ENCODE measurements around the gene SCN4B.

DNA sequence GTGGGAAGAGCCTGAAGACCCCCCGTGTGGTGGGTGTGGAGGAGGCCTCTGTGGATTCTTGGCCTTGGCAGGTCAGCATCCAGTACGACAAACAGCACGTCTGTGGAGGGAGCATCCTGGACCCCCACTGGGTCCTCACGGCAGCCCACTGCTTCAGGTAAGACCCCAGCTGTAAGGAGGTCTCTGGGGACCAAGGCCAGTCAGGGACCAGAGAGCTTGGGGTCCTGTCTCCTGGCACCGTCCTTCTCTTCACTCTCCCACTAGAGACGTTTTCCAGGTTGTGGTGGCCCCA, 40.9 kb downstream of the SCN4B start:
- TF ChIP-seq FOS (IDR thresholded peaks at IDR 0.05; ENCODE audit: low read depth, low read length) (no peak), POLR2A (IDR thresholded peaks at IDR 0.05; ENCODE audit: low read depth, low read length) (no peak), RFX5 (IDR thresholded peaks at IDR 0.05; ENCODE audit: low read depth, low read length) (no peak), RCOR1 (IDR thresholded peaks at IDR 0.05; ENCODE audit: insufficient replicate concordance, low read length) (no peak), MXI1 (IDR thresholded peaks at IDR 0.05; ENCODE audit: borderline replicate concordance, low read depth, low read length) (no peak), RAD21 (IDR thresholded peaks at IDR 0.05; ENCODE audit: low read length) (no peak), CEBPB (IDR thresholded peaks at IDR 0.05; ENCODE audit: low read depth, low read length) (no peak), BHLHE40 (IDR thresholded peaks at IDR 0.05; ENCODE audit: low read depth, low read length) (no peak), NFE2L2 (IDR thresholded peaks at IDR 0.05; ENCODE audit: low read depth, low read length) (no peak), CHD1 (IDR thresholded peaks at IDR 0.05; ENCODE audit: low read depth, low read length) (no peak)
- TF ChIP-seq, protein P1, sequence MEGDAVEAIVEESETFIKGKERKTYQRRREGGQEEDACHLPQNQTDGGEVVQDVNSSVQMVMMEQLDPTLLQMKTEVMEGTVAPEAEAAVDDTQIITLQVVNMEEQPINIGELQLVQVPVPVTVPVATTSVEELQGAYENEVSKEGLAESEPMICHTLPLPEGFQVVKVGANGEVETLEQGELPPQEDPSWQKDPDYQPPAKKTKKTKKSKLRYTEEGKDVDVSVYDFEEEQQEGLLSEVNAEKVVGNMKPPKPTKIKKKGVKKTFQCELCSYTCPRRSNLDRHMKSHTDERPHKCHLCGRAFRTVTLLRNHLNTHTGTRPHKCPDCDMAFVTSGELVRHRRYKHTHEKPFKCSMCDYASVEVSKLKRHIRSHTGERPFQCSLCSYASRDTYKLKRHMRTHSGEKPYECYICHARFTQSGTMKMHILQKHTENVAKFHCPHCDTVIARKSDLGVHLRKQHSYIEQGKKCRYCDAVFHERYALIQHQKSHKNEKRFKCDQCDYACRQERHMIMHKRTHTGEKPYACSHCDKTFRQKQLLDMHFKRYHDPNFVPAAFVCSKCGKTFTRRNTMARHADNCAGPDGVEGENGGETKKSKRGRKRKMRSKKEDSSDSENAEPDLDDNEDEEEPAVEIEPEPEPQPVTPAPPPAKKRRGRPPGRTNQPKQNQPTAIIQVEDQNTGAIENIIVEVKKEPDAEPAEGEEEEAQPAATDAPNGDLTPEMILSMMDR (conservative IDR thresholded peaks at IDR 0.05; ENCODE audit: low read depth, low read length): no peak
- TF ChIP-seq, protein P2, sequence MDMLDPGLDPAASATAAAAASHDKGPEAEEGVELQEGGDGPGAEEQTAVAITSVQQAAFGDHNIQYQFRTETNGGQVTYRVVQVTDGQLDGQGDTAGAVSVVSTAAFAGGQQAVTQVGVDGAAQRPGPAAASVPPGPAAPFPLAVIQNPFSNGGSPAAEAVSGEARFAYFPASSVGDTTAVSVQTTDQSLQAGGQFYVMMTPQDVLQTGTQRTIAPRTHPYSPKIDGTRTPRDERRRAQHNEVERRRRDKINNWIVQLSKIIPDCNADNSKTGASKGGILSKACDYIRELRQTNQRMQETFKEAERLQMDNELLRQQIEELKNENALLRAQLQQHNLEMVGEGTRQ (IDR thresholded peaks at IDR 0.05; ENCODE audit: low read depth, low read length): no peak
